RKO (cell line): Measurements from ENCODE around the gene MAD1L1.

Source experiments
- DNase-seq: peaks from one replicate; pipeline ENCODE4 v3.0.0-alpha.2; 2016; ENCODE audit warnings: low spot score

The MAD1L1 gene

GRCh38 chr7:2030475-2031450 is 202.0 kb downstream of the MAD1L1 start:
- no peak for DNase-seq

DNA sequence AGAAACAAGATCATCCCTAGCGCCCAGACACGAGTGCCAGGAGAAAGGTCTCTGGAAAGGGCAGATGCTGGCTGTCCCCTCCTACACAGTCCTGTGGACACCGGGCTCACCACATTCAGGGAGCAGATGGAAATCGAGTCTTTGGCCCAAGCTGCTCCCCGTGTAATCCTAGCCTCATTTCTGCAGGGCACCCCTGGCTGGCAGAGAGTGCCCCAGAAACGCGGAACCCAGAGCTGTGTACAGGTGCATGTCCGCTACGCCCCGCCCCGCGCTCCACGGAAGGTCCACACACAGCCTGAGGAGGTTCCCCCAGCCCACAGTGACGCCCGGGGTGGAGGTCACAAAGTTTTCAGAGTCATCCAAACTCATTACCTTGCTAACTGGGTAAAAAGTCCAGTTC is 202.8 kb downstream of the MAD1L1 start:
- DNase-seq: no peak

DNA sequence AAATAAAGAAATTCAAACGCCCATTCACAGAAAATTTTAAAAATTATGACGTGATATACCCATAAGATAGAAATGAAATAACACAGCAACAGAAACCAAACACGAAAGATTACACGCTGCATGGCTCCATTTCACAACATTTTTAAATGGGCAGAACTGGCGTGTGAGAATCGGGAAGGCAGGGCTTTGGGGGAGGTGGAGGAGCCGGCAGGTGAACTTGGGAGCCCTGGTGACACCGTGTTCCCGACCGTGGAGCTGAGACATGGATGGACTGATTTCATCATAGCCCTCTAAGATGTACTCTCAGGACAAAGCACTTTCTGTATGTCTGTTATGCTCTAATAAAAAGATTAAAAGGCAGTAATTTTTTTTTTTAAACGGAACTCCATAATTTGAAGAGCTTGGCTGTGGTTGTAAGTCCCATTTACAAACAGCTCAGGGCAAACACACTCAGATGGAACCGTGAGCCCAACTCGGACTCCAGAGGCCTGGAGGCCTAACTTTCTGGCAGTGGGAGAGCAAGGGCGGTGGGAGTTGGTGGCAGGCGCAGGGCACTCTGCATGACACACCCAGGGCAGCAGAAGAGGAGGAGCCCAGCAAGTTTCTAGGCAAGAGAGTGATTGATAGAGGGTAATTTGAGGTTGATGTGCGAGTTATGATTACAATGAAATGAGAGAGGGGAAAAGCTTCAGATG is 203.4 kb downstream of the MAD1L1 start:
- no peak for DNase-seq

DNA sequence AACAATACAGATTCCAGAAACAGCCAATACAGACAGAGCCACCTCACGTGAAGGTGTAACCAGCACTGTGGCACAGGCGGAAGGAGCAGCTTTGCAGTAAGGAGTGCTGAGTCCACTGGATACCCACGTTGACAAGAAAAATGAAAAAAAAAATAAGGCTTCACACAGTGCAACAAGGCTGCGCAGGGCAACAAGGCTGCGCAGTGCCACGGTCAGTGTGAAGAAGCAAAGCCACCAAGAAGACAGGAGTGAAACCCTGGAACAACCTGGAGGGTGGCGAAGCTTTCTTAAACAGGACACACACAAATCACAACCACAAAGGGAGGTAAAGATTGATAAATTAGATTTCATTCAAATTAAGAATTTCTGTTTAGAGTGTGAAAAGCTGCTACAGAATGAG is 204.0 kb downstream of the MAD1L1 start:
- no peak for DNase-seq

DNA sequence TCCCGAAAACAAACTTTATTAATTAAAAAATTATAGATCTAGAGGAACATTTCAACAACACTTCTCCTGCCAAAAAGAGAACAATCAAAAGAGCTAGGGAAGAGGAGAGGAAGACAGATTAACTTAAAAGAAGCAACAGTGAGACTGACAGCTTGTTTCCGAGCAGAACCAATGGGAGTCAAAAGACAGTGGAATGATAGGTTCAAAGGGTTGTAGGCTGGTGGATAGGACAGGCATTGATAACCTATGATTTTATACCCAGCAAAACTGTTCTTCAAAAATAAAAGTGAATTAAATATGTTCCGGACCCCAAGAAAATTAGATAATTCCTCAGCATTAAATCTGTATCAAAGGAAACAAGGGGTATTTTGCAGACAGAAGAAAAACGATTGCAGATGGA is 207.6 kb downstream of the MAD1L1 start:
- no peak for DNase-seq

GRCh38 chr7:2024567-2024918 is 208.2 kb downstream of the MAD1L1 start:
- DNase-seq: no peak

GRCh38 chr7:2023877-2024566 is 208.7 kb downstream of the MAD1L1 start:
- no peak for DNase-seq

- DNase-seq: no peak
These were observed 210.0 kb downstream of the MAD1L1 start for GRCh38 chr7:2022737-2023250.

DNA sequence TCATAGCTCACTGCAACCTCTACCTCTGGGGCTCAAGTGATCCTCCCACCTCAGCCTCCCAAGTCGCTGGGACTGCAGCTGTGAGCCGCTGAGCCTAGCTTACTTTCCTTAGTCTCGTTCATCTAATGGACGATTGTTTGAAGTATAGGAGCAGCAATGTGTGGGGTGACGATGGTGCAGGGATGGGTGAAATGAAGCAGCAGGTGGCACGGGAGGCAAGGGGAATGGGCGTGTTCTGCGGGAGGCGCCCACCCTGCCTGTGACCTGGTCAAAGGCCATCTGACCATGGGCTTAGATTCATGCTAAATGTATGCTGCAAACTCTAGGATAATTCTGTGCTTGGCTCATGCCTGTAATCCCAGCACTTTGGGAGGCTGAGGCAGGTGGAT is 210.7 kb downstream of the MAD1L1 start:
- no peak for DNase-seq

DNA sequence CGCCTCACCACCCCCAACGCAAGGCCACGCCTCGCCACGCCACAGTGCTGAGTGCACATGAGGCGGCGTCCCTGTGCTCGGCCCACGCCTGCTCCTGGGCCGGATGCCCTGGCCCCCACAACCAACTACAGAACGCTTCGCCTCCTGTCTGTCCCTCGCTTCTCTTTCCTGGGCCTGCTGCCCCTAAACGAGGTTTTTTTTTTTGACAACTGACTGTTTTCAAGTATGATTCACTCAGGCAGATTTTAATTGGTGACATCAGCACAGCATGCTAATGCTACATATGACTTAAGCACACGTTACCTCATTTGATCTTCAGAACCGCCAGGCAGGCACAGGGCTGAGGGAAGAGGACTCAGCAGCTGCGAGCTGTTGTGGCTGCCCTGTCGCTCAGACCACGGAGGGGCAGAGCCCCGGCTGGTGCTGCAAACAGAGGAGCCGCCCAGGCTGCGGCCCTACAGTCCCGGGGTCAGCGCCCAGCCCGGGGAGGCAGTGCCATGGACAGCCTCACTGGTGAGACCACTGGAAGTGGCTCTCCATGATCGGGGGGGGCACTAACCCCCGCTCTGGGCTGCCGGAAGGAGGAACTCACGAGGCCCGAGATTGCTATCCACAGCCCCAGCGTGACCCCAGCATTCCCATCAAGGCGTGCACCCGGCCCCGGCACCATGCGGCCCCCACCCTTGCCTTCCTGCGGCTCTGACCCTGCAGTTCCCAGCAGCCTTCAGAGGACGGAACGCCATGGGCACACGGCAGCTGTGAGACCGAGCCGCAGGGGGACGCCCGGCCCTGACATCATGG is 212.8 kb downstream of the MAD1L1 start:
- DNase-seq: peak; percentile 51

- DNase-seq: no peak
These were observed 213.4 kb downstream of the MAD1L1 start for GRCh38 chr7:2019461-2019710.

DNA sequence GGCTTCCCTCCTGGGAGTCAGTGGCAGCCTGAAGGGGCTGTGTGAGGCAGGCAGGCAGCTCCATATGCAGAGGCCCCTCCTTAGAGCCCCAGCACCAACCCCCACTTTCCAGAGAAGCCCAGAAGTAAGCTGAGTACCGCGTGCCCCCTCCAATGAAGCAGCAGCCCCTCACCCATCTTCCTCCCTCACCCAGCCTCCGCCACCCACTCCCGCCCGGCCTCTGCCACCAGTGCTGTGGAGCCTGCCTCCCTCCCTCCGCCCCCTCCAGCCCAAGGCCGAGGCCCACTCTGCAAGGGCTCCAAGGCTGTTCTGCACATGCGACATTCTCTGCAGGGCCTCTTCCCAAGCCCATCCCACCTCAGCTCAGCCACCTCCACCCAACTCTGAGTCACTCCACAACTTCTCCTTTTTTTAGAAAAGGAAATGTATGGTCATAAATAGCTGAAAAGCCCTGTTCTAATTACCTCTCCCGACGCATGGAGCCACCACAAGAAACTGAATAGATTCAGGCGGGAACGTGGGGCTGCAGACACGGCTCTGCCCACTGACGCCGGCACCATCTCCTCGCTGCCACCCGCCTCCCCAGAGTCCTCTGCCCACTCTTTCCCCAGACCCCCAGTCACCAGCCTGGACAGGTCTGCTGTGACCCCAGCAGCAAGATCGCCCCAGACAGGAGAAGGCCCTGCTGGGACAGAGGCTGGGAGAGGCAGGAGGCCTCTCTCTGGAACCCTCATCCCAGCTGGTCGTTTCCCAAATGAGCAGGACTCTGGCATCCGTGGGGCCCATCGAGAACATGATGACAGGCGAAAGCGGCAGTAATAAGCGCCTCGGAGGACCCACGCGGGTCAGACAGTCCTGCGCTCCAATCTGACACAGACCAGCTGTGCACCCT is 213.9 kb downstream of the MAD1L1 start:
- no peak for DNase-seq

GRCh38 chr7:2017914-2018568 is 214.7 kb downstream of the MAD1L1 start:
- DNase-seq: no peak

- no peak for DNase-seq
These were observed 215.3 kb downstream of the MAD1L1 start for GRCh38 chr7:2017481-2017891.

DNA sequence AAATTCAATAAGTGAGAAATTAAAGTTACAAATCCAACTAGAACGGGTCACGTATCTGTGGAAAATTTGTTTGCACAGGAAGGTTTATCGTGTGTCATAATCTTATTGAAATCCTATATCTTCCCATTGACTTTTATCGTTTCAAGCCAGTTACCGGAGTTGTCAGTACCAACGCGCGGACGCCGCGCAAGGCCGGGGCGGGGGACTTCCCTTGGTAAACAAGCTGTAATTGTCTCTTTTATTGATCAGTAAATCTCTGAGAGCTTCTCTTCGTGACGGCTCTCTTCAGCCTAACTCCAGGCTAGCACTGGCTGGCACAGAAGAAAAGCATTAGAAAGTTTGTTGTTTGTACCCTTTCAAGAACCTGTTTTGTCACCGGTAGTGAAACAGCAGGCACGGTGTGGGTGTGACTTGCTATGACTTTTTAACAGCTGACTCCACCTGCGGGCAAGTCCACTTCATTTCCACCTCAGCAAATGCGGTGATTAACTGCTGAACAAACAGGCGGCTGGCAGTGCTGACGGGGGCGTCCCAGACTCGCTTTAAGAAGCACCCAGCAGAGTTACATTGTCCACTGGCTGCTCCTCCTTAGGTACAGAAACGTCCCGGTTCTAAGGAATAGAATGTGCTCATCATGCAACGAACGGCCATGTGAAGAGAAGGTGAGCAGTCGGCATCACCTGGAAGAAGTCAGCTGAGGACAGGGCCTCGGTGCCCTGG is 215.8 kb downstream of the MAD1L1 start:
- no peak for DNase-seq

GRCh38 chr7:2016021-2016631 is 216.6 kb downstream of the MAD1L1 start:
- DNase-seq: no peak

- DNase-seq: no peak
These were observed 217.4 kb downstream of the MAD1L1 start for GRCh38 chr7:2015251-2015871.

DNA sequence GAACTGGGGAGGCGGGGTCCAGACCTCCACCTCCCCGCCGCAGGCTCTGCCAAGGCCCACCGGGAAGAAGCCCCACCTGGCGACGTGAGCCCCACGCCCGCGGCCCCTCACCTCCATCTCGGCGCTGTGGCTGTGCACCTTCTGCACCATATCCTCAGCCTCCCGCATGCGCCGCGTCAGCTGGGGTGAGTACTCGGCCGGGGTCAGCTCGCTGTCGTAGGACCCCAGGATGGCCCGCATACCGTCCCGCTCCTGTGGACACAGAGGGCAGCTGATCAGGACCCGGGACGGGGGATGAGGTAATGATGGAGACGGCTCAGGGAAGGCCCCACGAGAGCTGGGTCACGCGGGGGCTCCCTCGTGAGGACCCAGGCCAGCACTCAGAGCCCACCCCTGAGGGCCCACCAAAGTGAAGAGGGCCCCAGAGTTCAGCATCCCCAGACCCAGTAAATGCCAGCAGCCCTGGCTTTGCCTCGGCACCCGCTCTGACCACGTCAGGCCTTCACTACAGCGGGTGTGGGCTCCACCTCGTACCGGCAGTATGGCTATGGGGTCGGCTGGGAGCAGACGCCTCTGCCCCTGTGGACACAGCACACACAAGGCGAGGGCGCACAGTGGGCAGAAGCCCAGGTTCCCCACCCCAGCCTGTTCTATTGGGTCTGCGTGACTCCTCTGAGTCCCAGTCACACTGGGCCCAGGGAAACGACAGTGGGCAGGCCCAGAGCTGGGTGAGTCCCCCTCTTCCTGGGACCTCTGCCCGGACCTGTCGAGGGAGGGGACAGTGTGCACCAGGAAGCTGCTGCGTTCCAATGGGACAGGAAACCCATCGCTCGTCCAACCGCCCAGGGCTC is 218.1 kb downstream of the MAD1L1 start:
- no peak for DNase-seq
